GM19463 (cell line): Measurements from ENCODE around the gene NUP214.

Source experiments
- ATAC-seq: cut with Tn5 transposase; IDR thresholded peaks from one replicate; pipeline ENCODE4 v1.9.1; 2021; ENCODE audit warnings: mild to moderate bottlenecking, moderate library complexity; ENCODE audit not compliant: unreplicated experiment

Gene NUP214

GRCh38 chr9:131125288-131126058 is at the start of gene NUP214:
Gene NUP214, plus strand, starts transcription at chr9:131125586. Its CDS starts 119 bp downstream, at chr9:131125705.
- ATAC-seq: peak; percentile 98

GRCh38 chr9:131076347-131077195 is 48.8 kb upstream of the NUP214 start:
- no peak for ATAC-seq

GRCh38 chr9:131078427-131079366 is 46.7 kb upstream of the NUP214 start:
- ATAC-seq: no peak

DNA sequence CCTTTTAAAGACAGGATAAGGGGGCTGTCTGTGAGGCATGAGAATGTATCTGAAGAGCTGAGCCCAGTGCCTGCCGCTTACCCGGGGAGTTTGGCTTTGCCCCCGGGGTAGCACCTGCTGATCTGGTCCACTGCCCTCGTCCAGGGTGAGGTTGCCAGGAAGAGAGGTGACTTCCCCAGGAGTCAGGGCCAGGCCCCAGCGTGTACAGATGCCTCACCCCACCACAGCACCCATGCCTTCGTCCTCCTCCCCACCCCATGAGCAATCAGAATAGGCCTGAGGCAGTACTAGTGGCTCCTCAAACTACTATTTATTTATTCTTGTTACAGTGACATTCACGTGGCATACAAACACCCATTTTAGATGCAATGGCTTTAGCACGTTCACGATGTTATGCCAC is 44.8 kb upstream of the NUP214 start:
- ATAC-seq: no peak

GRCh38 chr9:131081868-131082267 is 43.5 kb upstream of the NUP214 start:
- no peak for ATAC-seq

DNA sequence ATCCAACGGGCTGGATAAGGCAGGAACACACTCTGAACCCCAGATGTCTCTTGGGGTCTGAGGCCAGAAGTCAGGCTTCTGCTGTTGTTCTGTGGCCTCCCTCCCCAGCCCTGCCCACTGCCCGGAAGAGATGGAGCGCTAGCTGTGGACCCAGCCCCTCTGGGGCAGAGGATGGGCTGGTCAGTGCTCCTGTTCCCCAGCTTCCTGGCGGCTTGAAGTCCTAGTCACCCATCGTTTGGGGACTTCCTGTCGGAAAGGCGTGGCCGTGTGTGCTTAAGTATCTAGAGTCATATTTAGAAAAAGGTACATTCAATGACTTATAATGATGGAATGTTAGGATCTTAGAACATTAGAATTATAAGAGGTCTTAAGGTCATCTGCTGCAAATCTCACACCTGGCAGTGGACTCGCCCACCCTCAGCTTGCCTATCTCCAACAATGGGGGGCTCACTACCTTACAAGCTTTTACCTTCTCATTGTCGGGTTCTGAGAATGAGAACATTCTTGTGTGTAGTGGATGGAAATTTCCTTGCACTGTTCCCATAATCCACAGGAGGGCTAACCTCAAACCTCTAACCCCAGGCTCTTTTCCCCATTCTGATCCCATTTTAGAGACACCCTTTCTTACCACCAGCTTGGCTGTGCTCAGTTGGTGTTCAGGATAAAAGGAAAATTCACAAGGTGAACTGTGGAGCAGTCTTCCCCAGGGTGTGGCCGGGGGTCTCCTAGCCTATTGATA is 42.4 kb upstream of the NUP214 start:
- no peak for ATAC-seq

DNA sequence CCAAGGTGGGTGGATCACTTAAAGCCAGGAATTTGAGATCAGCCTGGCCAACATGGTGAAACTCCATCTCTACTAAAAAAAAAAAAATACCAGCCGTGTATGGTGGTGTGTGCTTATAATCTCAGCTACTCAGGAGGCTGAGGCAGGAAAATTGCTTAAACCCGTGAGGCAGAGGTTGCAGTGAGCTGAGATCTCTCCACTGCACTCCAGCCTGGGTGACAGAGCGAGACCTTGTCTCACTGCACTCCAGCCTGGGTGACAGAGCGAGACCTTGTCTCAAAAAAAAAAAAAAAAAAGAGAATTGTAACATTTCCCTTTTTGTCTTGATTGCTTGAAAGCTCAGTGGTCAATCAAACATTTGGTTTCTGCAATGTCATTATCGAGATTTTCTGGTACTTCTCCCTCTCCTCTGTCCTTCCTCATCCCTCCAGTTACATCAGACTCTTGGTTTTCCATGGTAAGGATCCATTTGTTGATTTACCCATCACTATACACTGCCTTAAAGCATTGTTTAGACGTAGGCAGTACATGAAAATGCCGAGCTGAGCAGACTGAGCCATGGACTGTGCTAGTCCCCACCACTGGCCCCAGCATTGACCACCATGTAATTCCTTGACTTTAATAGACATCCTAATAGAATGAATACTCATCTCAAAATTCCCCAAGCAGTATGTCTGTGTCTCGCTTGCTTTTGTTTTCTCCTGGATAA is 40.6 kb upstream of the NUP214 start:
- ATAC-seq: no peak

DNA sequence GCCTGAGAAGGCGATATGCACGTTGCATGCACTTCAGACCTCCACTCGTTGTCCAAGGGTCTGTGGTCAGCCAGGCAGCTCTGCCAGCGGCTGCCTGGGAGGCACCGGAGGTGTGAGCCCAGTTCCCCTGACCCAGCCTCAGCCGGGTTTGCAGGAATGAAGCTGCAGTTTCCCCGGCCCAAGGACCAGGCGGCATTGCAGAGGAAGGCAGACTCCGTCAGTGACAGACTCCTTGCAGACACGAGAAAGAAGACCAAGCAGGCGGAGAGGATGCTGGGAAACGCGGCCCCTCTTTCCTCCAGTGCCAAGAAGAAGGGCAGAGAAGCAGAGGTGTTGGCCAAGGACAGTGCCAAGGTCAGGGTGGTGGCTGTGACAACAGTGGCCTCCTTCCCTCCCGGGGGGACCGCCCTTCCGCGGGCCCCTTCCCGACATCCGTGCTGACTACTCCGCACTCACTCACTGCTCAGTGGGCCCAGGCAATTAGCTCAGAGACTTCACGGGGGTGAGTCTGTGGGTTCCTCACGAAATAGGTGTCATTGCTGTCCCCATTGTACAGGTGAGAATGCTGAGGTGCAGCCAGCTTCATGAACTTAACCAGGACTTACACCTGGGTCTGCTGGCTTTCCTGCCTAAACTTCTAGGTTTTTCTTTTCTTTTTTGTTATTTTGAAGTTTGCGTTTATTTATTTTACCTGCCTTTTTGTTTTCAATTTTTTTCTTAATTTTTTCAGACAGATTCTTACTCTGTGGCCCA is 39.8 kb upstream of the NUP214 start:
- ATAC-seq: no peak

DNA sequence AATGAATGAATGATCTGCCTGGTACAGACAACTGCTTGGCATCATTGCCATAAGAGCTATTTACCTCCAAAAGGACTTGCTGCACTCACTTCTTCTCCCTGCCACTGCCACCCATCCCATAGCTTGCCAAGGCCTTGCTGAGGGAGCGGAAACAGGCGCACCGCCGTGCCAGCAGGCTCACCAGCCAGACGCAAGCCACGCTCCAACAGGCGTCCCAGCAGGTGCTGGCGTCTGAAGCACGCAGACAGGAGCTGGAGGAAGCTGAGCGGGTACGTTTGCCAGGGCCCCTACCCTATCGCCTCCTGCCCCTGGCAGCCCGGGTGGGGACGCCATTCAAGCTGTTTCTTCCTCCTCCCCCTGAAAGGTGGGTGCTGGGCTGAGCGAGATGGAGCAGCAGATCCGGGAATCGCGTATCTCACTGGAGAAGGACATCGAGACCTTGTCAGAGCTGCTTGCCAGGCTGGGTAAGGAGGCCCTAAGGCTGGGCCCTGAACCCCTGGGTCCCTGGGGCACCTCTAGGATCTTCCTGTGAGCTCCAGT is 38.0 kb upstream of the NUP214 start:
- ATAC-seq: no peak

DNA sequence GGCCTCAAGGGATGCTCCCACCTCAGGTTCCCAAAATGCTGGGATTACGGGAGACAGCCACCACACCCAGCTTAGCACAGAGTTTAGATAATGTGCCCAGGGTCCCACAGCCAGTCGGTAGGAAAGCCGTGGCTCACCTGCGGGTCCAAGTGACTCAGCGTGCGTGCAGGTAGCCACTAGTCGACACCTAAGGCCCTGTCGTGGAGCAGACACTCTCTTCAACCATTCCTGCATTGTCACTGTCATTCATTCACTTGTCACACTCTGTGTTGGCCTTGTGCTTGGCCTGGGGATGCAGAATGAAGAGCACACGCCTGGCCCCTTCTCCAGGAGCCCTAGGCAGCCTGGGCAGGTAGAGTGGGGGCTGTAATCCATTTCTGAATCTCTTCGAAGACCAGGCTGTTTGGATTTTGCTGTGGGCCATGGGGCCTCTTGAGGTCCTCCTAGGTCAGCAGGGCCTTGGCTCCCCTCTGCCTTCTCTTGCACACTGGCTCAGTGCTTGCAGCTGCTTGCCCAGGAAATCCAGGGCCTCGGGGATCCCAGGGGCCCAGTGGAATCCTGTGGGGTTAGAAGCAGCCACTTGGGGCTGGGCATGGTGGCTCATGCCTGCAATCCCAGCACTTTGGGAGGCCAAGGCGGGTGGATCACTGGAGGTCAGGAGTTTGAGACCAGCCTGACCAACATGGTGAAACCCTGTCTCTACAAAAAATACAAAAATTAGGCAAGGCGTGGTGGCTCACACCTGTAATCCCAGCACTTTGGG is 35.2 kb upstream of the NUP214 start:
- ATAC-seq: no peak

- no peak for ATAC-seq
Measured at GRCh38 chr9:131091352-131091992, 33.9 kb upstream of the NUP214 start.

GRCh38 chr9:131092030-131092429 is 33.4 kb upstream of the NUP214 start:
- ATAC-seq: no peak

GRCh38 chr9:131092548-131093440 is 32.6 kb upstream of the NUP214 start:
- ATAC-seq: no peak

DNA sequence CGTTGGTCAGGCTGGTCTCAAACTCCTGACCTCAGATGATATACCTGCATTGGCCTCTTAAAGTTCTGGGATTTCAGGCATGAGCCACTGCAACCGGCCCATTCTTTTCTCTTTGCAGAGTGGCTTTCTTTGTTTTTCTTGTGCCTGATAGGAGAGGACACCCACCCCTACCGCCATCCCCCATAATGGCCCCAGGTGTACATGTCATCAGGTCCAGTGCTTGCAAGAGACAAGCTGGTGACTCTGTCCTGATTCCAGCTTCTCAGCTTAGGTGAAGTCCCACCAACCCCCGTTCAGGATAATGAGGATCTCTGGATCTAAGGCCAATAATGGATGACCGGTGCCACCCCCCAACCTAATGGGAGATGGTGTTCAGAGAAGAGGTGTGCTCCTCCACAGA is 31.4 kb upstream of the NUP214 start:
- ATAC-seq: no peak

GRCh38 chr9:131094622-131095021 is 30.8 kb upstream of the NUP214 start:
- ATAC-seq: no peak

GRCh38 chr9:131095666-131096268 is 29.6 kb upstream of the NUP214 start:
- ATAC-seq: no peak
